Activated CD4-positive, alpha-beta memory T cell treated with anti-CD3 and anti-CD28 coated beads for 36 hours (primary cell): ENCODE data around the gene NT5C3A. TPM values are rescaled to one million over a fixed set of nuclear protein-coding genes. Genes with fewer than 3 reads are reported as not detected.
"Not testable (repeated sequence)": the region's sequence is repeated elsewhere in the genome, so short reads cannot be mapped to it uniquely, and the experiment has no call there.

Source experiments
- CTCF ChIA-PET: fragments of 350-600 bp; sonication (Branson Sonifier 250); formaldehyde crosslinking; loops from one replicate; lab custom pipeline; 2021; ENCODE audit warnings: antibody characterized with exemption, inconsistent platforms; lab: Charles Lee
- POLR2A ChIA-PET: fragments of 350-600 bp; sonication (Branson Sonifier 250); formaldehyde crosslinking; loops from one replicate; lab custom pipeline; 2021; ENCODE audit warnings: antibody characterized with exemption; lab: Charles Lee
- DNase-seq: peaks from one replicate; pipeline ENCODE4 v3.0.0-alpha.2; 2020
- H3K27ac Mint-ChIP-seq: one replicate; pipeline ENCODE4 v1.8.0; 2021; ENCODE audit warnings: mixed read lengths
- H3K27me3 Mint-ChIP-seq: one replicate; pipeline ENCODE4 v1.8.0; 2021; ENCODE audit warnings: mixed read lengths
- H3K36me3 Mint-ChIP-seq: one replicate; pipeline ENCODE4 v1.8.0; 2021; ENCODE audit warnings: mixed read lengths
- H3K4me1 Mint-ChIP-seq: one replicate; pipeline ENCODE4 v1.8.0; 2021; ENCODE audit warnings: low read depth, mixed read lengths
- H3K4me3 Mint-ChIP-seq: one replicate; pipeline ENCODE4 v1.8.0; 2021; ENCODE audit warnings: mild to moderate bottlenecking, mixed read lengths
- H3K9me3 Mint-ChIP-seq: one replicate; pipeline ENCODE4 v1.8.0; 2021; ENCODE audit warnings: mixed read lengths
- intact Hi-C: fragments of 100-400 bp; cut with micrococcal nuclease; formaldehyde crosslinking; loops from one replicate; pipeline ENCODE4 v1.15.1; 2023
- total RNA-seq, 2 experiments: library from RNA; stranded (reverse); gene quantifications; one replicate each; pipeline ENCODE4 v1.2.3, GENCODE V29; 2021

Gene NT5C3A
- total RNA-seq, 2 experiments from 2014 or later, result 38.5 to 42.8 TPM

GRCh38 chr7:32964461-32965159, 98.0 kb downstream of the NT5C3A start:
- CTCF ChIA-PET, result interaction anchor here (1.7 to 1.8 kb wide), 2 partner anchors 118 to 144 kb away, joined by 6 to 7 read pairs; partner anchors contain the start of gene RP9
- peak; percentile 22 for DNase-seq

More at GRCh38 chr7:32964461-32965159, 98.0 kb downstream of the NT5C3A start:
- intact Hi-C loops, result loop anchor here (2.0 kb wide), 1 partner anchor 86 kb away; no protein-coding TSS in a partner anchor
- H3K4me1 Mint-ChIP-seq, H3K36me3 Mint-ChIP-seq, H3K27ac Mint-ChIP-seq, H3K27me3 Mint-ChIP-seq, H3K4me3 Mint-ChIP-seq, H3K9me3 Mint-ChIP-seq, POLR2A ChIA-PET: not testable (repeated sequence)

Other genes starting within 250 kb of the NT5C3A start
- 10 to 100 TPM; 25.0 to 27.6 TPM for gene KBTBD2, start 171.0 kb downstream of the NT5C3A start, total RNA-seq
- gene FKBP9, start 105.3 kb downstream of the NT5C3A start, total RNA-seq, result under 1 TPM; 0.78 to 0.94 TPM
- gene RP9, start 46.6 kb upstream of the NT5C3A start, total RNA-seq, result 10 to 100 TPM; 11.6 to 14.0 TPM
- 1 to 10 TPM; 9.2 to 9.5 TPM for gene BBS9, start 66.8 kb upstream of the NT5C3A start, total RNA-seq